ENCODE data around the gene UCHL1.
"Not testable (repeated sequence)": the region's sequence is repeated elsewhere in the genome, so short reads cannot be mapped to it uniquely, and the experiment has no call there.

The UCHL1 gene

DNA sequence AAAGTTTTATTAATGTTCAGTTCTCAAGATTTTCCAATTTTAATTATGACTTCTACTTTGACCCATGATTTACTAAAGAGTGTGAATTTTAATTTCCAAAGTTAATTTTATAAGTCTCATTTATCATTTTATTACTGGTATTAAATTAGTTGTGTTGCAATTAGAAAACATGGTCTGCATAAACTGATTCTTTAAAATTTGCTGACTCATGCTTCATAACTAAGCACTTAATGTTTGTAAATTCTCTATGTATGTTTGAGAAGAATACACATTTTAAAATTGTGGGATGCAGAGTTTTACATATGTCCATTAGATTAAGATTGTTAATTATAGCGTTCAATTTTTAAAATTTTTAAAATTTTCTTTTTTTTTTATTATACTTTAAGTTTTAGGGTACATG is 20.2 kb upstream of the UCHL1 start:
- no peak for DNase-seq (ENCODE audit: low spot score)

DNA sequence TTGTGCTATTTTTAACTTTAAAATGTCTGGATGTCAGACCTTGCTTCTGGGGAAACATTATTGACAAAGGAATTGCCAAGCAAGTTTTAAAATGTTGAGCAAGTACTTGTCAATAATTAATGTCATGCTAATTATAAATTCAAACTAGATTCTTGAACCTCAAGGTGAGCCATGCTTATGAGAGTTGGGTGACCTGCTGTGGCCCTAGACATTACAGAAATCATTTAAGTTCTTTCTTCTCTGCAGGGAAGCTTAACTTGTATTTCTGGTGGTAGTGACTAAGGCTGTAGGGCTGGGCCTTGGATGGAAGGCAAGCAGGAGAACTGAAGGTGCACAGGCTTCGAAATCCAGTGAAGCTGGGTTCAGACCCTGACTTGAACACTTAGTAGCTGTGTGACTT is 14.8 kb upstream of the UCHL1 start:
- no peak for DNase-seq (ENCODE audit: low spot score)

DNA sequence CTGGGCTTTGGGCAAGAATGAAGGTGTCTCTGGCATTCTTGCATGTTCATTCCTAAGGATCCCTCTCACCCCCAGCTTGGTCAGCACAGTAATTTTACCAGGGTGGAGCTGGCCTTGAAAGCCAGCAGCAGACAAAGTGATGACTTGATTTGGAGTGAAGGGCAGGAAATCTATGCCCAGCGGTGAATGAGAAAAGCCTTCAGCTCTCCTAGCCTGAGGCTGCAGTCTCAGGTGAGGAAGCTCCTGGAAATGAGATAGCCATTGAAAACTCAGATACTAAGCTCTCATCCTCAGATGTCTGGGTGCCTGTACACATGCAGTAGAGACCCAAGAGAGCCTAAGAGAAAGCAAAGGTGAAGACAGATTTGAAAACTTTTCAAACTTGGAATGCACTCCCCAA is 10.7 kb upstream of the UCHL1 start:
- DNase-seq (ENCODE audit: low spot score) = no peak

DNA sequence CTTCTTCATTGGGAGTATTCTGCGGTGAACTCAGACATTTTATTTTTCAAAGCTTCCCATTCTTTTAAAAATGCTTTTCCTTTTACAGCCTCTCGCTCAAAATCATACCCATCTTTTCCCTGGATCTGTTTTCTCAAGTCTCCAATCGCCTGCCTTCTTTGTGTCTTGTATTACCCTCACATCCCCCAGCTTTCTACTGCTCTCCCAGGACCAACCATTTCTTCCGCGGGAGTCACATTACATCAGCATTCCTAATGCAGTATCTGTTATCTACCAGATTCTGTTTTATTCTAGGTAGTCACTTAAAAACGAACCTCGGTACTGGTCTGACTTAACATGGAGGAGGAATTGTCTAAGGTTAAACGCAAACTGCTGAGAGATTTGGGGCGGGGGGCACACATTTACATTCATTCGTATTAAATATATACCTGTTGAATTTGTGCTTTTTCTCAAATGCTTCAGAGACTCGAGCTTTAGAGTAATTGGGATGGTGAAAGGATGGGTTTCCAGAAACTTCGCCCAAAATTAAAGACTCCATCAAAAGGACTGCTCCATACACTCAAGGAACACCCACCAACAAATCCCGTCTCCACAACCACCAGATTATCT is 493 bp upstream of the UCHL1 start:
- DNase-seq (ENCODE audit: low spot score) = no peak

DNA sequence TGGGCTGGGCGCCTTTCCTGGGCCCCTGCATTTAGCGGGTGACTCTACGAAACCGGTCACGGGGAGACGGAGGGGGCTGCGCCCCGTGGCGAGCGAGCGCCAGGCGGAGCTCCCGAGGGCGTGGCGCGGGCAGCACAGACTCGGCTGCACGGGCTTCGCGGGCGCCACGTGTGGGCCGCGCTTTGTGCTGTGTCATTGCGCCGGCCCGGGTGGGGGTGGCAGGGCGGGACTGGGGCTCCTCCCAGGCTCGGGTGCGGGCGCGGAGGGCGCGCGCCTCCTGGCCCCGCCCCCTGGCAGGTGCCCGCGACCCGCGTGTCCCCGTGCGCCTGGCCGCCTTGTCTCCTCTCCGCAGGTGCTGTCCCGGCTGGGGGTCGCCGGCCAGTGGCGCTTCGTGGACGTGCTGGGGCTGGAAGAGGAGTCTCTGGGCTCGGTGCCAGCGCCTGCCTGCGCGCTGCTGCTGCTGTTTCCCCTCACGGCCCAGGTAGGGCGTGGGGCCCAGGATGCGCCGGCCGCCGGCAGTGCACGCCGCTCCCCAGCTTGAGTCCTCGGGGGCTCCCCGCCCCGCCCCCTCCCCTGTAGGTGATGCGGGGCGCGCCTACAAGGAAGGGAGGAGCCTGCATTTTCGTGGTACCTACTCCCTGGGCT is 651 bp downstream of the UCHL1 start:
- no peak for DNase-seq (ENCODE audit: low spot score)

DNA sequence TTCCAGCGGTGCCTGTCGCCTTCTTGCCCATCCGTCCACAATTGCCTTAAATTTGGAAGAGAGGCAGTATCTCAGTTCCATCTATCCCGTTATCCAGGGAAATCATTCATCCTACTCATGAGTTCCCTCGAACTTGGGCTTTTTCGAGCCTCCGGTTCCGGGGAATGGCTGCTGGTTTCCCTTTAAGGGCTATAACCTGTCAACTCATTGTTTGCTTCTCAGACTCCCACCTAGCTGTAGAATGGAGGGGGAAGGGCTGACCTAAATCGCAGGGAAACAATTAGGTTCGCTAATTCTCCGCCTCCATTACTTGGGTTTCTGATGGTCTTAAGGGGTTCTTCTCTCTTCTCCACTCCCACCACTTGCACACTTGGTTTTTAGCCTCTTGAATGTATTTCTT is 1.2 kb downstream of the UCHL1 start:
- no peak for DNase-seq (ENCODE audit: low spot score)

DNA sequence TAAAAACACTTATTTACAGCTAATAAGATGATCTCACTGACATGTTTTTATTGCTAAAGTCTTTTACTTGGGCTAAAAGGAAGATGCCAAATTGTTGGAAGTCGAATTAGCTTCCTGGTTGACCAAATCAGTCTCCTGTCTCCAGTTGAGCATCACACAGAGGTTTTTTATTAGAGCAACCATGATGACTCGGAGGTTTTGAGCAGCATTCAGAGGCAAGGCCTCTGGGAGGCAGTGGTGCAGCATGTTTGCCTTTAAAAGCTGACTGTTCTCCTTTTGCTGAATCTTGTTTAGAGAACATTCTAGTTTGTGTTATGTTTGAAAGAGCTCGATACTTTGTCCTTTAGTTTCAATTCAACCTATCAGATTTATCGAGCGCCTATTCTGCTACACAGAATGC is 2.1 kb downstream of the UCHL1 start:
- no peak for DNase-seq (ENCODE audit: low spot score)

DNA sequence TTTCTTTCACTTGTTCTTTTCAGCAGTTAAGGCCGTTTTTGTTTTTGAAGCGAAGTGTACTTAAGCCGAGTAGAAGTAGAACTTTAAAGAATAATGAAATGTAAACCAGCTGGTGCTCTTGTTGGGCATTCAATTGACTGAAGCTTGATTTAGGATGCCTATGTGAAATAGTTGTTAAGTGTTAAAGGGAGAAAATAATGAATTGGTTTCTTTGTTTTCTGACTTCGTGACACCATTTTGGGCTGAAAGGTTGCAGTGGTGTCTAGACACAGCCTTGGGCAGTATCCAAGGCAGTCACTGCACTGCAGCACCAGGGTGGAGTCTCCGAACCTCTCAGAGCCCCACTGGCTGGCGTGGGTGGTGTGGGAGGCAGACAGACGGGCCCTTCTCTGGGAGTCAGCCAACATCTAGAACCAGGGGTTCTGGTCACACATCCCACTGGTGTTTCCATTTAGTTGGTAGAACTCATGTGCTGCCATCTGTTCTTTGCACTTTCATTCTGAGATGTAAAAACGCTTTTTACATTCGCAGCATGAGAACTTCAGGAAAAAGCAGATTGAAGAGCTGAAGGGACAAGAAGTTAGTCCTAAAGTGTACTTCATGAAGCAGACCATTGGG is 3.5 kb downstream of the UCHL1 start:
- no peak for DNase-seq (ENCODE audit: low spot score)

DNA sequence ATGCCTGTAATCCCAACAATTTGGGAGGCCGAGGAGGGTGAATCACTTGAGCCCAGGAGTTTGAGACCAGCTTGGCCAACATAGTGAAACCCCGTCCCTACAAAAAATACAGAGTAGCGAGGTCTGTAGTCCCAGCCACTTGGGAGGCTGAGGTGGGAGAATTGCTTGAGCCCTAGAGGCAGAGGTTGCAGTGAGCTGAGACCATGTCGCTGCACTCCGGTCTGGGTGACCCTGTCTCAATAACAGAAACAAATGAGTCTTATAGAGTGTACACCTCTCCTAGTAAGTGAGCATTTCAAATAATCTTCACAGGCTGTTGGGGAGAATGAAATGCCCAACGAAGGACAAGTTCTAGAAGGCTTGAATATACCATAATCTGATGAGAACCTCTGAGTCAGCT is 5.5 kb downstream of the UCHL1 start:
- DNase-seq (ENCODE audit: low spot score) = no peak

DNA sequence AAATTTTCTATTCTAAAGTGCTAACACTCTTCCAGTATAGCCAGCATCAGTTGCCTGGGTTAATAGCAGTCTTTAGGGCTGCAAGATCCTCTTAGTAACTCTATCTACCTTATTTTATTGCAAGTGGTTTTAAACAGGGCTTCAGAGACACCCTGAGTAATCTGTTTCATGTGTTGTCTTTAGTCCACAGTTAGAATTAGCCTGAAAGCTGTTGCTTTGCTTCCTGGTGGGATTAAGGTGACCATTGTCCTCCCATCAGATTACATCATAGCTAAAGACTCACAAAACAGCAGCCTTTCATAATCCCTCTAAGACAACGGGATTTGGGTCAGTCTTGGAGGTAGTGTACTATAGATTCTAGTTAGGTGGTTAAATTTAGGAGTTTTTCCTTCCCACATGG is 7.5 kb downstream of the UCHL1 start:
- DNase-seq (ENCODE audit: low spot score) = no peak

DNA sequence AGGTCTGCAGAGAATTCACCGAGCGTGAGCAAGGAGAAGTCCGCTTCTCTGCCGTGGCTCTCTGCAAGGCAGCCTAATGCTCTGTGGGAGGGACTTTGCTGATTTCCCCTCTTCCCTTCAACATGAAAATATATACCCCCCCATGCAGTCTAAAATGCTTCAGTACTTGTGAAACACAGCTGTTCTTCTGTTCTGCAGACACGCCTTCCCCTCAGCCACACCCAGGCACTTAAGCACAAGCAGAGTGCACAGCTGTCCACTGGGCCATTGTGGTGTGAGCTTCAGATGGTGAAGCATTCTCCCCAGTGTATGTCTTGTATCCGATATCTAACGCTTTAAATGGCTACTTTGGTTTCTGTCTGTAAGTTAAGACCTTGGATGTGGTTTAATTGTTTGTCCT is 11.3 kb downstream of the UCHL1 start:
- no peak for DNase-seq (ENCODE audit: low spot score)

DNA sequence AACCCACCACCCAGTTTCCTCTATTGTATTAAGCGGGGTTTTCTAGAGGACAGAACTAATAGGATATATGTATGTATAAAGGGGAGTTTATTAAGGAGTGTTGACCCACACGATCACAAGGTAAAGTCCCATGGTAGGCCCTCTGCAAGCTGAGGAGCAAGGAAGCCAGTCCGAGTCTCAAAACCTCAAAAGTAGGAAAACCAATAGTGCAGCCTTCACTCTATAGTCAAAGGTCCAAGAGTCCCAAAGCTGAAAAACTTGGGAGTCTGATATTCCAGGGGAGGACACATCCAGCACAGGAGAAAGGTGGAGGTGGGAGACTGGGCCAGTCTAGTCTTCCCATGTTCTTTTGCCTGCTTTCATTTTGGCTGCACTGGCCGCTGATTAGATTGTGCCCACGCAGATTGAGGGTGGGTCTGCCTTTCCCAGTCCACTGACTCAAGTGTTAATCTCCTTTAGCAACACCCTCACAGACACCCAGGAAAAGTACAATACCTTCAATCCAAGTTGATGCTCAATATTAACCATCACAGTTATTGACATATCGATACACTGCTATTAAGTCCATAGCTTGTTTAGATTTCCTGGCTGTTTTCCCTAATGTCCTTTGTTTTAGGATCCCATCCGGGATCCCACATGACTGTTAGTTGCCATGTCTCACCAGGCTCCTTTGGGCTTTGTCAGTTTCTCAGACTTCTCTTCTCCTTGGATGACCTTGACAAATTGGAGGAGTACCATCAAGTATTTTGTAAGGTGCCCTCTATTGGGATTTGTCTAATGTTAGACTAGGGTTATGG is 12.2 kb downstream of the UCHL1 start:
- DNase-seq (ENCODE audit: low spot score) = no peak

DNA sequence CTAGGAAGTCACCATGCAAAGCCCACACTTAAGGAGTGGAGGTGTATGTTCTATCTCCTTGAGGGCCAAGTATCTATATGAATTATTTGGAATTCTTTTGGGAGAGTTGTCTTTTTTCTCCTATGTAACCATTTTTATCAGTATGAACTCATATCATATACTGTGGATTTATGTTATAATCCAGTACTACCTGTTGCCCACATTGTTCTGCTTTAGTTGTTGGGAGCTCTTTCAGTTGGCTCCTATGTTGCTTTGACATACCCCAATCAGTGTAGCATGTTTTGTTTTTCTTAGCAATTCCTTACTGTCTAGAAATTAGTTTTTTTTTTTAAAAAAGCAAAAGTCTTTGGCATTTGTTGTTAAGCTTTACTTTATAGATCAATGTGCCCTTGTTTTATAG is 13.0 kb downstream of the UCHL1 start:
- no peak for DNase-seq (ENCODE audit: low spot score)

DNA sequence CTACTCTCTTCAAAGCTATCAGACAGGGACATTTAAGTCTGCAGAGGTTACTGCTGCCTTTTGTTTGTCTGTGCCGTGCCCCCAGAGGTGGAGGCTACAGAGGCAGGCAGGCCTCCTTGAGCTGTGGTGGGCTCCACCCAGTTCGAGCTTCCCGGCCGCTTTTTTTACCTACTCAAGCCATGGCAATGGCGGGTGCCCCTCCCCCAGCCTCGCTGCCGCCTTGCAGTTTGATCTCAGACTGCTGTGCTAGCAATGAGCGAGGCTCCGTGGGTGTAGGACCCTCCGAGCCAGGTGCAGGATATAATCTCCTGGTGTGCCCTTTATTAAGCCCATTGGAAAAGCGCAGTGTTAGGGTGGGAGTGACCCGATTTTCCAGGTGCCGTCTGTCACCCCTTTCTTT is 19.2 kb downstream of the UCHL1 start:
- DNase-seq (ENCODE audit: low spot score) = not testable (repeated sequence)

DNA sequence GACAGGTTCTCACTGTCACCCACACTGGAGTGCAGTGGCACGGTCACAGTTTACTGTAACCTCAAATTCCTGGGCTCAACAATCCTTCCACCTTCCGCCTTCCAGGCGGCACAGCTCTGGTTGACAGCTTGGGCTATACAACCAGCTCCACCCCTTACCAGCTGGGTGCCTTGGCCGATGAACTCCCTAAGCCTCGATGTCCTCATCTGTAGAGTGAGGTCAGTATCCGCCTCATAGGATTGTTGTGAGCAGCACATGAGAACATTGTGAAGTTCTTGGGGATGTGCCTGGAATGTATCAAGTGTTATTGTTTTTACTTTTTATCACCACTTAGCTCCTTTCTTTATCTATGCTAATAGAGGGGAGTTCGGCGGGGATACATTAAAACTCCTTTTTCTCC is 23.3 kb downstream of the UCHL1 start:
- no peak for DNase-seq (ENCODE audit: low spot score)

DNA sequence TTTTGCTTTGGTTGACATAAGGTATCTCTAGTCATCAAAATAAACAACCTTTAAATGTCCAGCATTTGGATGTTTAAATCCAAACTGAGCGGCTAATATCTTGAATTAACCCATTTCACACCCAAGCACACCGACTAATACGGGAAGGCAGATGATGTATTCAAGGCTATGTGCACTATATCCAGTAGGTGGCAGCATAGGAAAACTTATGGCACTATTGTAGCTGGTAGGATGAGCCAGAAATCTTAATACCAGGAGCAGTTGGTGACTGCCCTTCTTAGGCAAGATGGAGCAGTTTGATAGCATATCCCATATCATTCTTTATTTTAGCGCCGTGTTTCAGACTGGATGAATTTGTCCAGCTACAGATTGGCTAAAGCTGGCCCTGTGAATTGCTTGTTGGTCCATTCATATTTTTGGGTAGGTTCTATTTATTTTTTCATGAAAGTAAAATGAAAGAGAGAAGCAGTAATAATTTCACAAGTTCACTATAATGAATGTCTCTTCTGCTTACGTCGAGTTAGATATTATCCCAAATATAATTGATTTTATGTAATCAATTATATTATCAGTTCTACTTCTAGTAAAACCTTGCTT is 24.4 kb downstream of the UCHL1 start:
- DNase-seq (ENCODE audit: low spot score) = peak; percentile 58

DNA sequence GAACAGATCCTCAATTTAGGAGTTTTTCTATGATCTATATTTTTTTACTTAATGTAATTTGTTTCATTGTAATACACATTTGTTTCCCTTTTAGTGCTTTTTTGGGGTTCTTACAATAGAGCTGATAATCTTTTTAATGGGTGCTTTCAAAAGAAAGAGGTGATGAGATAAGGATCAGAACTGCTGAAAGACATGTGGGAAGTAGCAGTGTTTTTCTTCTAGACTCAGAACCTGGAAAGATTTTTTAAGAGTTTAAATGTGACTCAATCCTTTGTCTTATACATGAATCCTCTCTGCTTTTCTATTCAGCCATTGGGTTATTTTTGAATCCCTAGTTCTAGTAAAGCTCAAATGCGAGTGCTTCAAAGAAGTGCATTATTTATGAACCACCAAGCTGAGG is 25.6 kb downstream of the UCHL1 start:
- DNase-seq (ENCODE audit: low spot score) = no peak

DNA sequence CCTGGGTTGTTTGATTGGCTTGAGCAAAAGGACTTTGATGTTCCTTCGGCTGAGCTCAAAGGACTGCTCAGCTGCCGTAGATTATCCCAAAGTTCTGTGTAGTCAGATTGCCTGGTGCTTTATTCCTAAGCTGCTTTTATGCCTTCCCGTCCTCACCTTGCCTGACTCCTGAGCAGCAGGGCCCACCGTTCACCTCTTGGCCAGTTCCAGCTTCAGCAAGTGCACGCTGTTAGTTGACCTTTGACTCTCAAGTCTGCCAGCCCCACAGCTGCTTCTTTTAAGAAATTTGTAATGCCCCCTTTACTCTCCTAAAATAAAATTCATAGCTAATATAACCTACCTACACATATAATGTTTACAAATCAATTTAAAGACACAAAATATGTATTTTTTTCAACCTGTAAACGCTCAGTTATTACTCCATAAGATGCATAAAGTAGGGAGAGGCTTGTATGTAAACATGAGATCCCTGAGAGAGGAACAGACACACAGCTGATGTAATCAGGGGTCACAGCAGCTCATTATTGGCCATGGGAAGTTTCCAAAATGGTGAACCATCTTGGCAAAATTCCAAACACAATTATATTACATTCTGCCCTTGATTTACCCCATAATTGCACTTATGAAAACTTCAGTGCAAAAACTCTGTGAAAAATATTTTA is 28.6 kb downstream of the UCHL1 start:
- no peak for DNase-seq (ENCODE audit: low spot score)

DNA sequence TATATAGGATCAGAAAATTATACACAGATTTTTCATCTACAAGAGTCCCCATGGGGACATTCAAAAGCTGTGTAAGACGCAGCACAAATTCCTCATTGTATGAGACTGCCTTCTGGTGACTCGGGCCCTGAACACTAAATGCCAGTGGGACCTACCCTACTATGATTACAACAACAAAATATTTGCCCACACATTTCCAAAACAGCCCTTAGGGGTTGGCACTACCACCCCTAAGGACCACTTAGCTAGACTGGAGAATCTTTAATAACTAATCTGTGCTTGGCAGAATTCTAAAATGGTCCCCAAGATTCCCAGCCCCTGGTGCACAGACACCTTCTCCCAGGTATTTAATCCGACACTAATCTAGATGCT is 29.1 kb downstream of the UCHL1 start:
- DNase-seq (ENCODE audit: low spot score) = no peak

DNA sequence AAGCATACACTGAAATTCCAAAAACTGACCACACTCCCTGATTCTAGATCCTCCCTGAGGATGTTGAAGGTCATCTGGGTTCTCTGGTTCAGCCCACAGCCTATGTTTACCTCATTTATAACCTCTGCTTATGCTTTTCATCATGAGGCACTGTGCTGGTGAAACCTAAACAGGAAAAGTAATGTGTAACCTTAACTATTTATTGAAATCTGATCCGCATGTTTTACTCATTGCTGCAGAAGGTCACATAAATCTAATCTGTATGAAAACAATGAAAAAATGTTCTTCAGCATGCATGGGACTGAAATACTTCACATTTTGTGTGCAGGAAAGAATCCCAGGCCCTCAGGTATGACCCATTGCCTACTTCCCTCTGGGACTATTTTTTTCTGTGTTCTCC is 30.3 kb downstream of the UCHL1 start:
- no peak for DNase-seq (ENCODE audit: low spot score)

DNA sequence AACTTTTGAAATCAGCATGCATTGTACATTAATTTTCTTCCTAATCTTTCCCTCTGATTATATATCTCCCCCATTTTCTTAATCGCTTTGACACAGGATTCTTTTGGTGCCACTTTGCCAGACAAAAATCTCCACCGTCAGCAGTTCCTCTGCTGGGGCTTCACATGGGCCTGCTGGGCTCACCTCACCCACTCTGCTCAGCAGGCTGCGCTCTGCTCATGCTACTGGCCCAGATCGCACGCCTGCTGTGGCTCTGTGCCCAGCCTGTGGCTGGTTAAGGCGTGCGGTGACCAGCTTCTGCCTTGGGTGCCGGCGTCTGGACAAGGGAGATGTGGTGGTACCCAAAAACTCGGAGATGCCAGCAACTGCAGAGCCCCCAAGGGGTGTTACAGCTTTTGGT is 31.1 kb downstream of the UCHL1 start:
- DNase-seq (ENCODE audit: low spot score) = no peak

DNA sequence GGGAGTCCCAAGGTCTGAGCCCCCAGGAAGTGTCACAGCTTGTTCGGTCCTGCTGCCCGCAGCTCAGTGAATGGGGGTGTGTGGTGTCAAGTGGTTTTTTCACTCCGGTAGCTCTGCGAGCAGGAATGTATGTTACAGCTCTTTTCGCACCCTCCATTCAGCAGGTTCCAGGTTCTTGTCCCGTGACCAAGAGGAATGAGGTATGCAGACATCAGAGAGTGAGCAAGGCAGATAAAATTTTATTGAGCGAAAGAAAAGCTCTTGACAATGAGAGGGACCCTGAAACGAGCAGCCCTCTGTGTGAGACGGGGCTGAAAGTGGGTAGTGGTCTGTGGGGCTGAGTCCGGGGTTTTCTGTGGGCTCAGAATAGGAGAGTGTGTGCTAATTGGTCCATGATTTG is 31.5 kb downstream of the UCHL1 start:
- no peak for DNase-seq (ENCODE audit: low spot score)

Data from CD4-positive, alpha-beta T cell treated with Interleukin-2 at 100 ng/mL for 4 hours (primary cell).